Testis (tissue), 2 donors: ENCODE results near the gene SFTPB.
"Not testable (repeated sequence)": the region's sequence is repeated elsewhere in the genome, so short reads cannot be mapped to it uniquely, and the experiment has no call there.

Experiments
- POLR2A ChIP-seq: fragments of 450-650 bp; IDR thresholded peaks from one replicate; pipeline ENCODE4 v1.6.1; 2017; ENCODE audit warnings: antibody characterized with exemption, mild to moderate bottlenecking, moderate library complexity
- TF ChIP-seq, protein P1 (sequence below), 3 experiments: fragments of 450-650 bp in 2 of 3; fragments of 200-600 bp in 1 of 3; sonication (generic) in 1 of 3; IDR thresholded peaks; one replicate each; pipeline ENCODE4 v1.5.1; 2016 to 2019; ENCODE audit warnings: antibody characterized with exemption in 3 of 3, mild to moderate bottlenecking in 2 of 3, moderate library complexity in 1 of 3

DNA sequence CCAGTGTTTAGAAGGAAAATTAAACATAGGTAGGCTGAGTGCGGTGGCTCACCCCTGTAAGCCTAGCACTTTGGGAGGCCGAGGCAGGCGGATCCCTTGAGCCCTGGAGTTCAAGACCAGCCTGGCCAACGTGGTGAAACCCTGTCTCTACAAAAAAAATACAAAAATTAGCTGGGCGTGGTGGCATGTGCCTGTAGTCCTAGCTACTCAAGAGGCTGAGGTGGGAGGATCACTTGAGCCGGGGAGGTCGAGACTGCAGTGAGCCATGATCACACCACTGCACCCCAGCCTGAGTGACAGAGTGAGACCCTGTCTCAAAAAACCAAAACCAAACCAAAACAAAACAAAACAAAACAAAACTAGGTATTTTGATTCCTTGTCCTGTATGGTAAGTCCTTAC is 46.4 kb upstream of the SFTPB start:
- TF ChIP-seq, protein P1, sequence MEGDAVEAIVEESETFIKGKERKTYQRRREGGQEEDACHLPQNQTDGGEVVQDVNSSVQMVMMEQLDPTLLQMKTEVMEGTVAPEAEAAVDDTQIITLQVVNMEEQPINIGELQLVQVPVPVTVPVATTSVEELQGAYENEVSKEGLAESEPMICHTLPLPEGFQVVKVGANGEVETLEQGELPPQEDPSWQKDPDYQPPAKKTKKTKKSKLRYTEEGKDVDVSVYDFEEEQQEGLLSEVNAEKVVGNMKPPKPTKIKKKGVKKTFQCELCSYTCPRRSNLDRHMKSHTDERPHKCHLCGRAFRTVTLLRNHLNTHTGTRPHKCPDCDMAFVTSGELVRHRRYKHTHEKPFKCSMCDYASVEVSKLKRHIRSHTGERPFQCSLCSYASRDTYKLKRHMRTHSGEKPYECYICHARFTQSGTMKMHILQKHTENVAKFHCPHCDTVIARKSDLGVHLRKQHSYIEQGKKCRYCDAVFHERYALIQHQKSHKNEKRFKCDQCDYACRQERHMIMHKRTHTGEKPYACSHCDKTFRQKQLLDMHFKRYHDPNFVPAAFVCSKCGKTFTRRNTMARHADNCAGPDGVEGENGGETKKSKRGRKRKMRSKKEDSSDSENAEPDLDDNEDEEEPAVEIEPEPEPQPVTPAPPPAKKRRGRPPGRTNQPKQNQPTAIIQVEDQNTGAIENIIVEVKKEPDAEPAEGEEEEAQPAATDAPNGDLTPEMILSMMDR (IDR thresholded peaks at IDR 0.05): not testable (repeated sequence)
- not testable (repeated sequence) for TF ChIP-seq POLR2A
